HG02981 (cell line): Measurements from ENCODE around the gene C1S.
"Not testable (repeated sequence)": the region's sequence is repeated elsewhere in the genome, so short reads cannot be mapped to it uniquely, and the experiment has no call there.

ENCODE experiments used
- ATAC-seq: cut with Tn5 transposase; IDR thresholded peaks from one replicate; pipeline ENCODE4 v1.9.1; 2021; ENCODE audit warnings: mild to moderate bottlenecking, moderate library complexity; ENCODE audit not compliant: unreplicated experiment

The C1S gene

DNA sequence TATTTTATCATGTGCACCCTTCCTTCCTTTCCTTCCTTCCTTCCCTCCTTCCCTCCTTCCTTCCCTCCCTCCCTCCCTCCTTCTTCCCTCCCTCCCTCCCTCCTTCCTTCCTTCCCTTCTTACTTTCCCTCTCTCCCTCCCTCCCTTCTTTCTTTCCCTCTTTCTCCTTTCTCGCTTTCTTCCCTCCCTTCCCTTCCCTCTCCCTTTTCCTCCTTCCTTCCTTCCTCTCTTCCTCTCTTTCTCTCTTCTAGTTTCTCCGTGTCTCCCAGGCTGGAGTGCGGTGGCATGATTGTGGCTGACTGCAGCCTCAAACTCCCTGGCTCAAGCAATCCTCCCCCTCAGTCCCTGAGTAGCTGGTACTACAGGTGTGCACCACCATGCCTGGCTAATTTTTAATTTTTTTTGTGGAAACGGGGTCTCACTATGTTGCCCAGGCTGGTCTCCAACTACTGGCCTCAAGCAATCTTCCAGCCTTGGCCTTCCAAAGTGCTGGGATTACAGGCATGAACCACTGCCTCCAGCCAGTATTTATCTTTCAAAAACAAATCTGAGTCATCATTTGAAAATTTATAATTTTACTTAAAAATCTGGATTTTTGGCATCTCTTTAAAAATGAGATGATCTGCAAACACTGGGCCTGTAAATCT, 40.7 kb downstream of the C1S start:
- ATAC-seq: no peak

DNA sequence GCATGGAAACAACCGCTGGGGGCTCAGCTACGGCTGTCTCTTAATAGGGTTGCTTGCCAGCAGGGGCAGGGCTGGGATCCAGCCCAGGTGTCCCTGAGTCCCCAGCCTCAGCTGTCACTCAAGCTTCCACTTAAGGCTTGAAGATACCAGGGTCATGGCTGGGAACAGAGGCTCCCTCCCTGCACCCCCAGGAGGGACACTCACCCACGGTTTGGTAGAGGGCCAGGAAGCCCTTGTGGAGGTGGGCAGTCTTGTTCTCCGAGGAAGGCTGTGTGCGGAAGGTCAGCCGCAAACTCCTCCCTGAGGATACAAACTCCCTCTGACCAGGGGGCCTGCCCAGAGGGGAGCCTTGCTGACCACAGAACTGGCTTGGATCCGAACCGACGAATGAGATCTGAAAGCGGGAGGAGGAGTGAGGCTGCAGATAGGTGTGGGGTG, 41.2 kb downstream of the C1S start:
- no peak for ATAC-seq

DNA sequence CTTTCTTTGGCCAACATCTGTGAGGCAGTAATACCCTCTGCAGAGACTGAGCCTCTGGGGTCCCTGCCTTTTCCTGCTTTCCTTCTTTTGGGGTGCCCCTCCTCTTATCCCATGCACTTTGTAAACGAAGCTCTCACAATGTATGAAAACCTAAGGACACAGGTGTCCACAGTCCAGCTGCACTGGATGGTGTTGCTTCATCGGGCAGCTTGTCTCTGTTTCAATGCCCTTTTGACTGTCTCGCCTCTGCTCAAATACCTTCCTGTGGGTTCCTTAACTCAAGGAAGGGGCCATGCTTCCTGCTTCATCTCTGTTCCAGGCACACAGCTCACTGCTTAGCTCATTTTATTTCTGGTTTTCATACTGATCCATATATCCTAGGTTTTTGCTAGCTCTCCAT, 42.1 kb downstream of the C1S start:
- no peak for ATAC-seq

DNA sequence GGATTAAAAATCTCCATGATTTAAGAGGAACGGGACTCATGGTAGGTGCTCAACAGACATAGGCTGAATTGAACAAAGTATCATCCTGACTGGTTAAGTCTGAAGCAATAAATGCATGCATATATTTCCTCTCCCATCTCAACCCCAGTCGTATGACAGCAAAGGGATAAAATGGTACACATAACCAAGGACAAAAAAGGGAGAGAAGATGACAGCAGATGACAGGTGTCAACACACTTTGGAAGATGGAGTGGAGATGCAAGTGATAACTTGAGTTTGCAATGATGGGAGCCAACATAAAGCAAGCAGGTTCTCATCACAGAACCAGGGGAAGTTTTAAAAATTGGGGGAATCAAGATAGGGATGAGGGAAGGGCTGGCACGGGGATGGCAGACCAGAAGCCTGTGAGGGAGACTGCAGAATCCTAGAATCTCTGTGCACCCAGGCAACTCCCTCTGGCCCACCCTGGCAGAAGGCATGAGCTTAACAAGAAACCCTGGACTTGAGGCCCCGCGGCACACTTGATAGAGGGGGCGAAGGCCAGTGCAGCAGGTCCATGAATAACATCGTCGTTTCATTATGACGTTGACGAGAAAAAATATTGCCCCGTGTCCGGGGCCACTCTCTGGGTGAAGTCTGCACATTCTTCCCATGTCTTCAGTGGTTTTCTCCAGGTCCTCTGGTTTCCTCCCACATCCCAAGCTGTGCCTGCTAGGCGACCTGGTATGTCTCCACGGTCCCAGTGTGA, 43.5 kb downstream of the C1S start:
- no peak for ATAC-seq

DNA sequence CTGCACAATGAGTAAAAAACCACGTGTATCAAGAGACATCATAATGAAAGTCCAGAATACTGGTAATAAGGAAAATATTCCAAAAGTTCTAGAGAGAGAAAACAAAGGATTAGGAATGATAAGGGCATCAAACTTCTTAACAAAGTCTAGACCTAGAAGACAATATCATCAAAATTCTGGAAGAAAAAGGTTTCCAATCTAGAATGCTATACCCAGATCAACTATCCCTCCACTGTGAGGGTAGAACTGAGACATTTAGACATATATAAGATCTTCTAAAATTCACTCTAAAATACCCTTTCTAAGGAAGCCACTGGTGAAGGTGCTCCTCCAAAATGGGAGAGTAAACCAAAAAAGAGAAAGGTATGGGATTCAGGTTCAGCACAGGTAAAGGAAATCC, 45.6 kb downstream of the C1S start:
- no peak for ATAC-seq

DNA sequence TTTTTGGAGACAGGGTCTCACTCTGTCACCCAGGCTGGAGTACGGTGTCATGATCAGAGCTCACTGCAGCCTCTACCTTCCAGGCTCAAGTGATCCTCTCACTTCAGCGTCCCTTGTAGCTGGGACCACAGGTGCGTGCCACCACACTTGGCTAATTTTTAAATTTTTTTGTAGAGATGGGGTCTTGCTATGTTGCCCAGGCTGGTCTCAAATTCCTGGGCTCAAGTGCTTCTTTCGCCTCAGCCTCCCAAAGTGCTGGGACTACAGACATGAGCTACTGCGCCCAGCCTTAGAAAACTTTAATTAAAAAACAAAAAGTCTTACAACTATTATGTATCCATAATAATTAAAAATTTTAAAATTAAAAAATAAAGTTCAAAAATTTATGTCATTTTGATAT, 46.7 kb downstream of the C1S start:
- ATAC-seq: not testable (repeated sequence)

DNA sequence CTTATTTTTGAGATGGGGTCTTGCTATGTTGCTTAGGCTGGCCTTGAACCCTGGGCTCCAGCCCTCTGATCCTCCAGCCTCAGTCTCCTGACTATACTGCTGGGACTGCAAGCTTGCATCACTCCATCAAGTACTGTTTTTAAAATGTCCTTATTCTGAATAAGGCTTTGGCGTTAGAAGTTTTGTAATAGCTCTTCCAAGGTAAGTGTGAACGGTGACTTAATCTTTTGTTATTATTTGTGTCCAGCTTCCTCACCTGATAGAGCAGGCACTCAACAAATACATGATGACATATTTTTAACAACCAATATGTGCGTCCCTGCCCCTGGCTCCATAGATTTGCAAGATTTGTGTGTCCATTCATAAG, 47.1 kb downstream of the C1S start:
- no peak for ATAC-seq

DNA sequence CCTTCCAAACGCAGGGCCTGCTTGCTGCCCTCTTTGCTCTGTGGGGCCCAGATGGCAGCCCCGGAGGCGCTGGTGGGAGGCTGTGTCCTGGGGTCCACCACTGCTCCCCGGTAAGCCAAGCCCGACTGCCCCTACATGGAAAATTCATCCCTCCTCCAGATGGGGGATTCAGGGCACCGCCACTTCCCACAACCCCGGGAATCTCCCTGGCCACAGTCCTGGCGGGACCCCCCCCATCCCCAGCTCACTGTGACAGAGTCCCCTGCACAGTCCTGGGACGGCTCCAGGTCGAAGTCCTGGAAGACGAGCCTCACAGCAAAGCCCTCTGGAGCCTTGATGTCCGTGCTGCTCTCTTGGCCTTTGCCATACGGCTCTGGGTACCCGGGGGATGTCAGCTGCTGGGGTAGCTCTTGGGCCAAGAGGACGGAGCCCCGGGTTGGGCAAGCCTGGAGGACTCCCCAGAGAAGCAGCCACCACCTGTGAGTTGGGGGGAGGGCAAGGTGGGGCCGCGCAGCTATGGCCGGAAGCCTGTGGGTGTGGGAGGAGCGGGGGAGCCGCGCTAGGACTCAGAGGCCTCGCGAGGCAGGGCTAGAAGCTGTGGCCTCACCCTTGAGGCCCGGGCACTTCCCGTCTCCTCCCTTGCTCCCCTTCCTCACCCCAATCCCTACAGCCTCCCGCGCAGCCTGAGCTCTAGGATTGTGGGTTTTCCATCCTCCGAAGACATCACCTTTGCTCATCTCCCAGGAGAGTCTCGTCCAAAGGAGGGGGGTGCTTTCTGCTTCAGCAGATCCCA, 47.7 kb downstream of the C1S start:
- peak; percentile 87 for ATAC-seq

DNA sequence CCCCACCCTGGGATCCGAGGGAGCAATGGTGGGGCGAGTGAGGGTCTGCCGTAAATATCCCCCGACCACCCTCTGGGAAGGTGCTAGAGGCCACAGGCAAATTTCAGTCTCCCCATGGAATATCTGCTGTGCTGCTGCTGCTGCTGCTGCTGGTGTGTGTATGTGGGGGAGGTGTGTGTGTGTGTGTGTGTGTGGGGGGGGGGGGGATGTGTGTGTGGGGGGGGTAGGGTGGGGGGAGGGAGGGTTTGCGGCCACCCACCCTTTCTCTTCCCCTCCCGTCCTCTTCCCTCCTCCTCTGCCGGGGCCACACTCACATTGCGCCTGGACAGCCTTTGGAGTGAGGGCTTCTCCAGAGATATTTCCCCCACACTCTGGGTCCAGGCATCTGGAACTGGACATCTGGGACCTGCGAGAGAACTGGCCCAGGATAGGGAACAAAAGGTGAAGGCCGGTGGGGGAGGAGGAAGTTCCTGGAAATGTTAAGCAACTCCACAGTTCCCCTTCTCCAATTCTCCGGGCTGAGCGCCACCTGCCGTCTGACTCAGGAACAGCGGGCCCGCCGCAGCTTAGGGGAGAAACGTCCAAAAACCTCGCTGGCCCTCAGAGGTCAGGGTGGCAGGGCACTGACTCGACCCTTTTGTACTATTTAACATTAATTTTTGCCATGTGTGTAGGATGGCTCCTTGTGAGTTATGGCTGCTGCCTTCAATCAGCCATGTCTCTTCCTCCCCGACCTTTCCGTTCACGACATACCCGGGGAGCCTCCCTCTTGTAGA, 48.5 kb downstream of the C1S start, which contains the start of gene C1RL:
Gene C1RL (minus strand): TSS at position 419 of the 776 bp plus-strand sequence. CDS start 34 bp downstream, at position 385.
- ATAC-seq: peak; percentile 34

DNA sequence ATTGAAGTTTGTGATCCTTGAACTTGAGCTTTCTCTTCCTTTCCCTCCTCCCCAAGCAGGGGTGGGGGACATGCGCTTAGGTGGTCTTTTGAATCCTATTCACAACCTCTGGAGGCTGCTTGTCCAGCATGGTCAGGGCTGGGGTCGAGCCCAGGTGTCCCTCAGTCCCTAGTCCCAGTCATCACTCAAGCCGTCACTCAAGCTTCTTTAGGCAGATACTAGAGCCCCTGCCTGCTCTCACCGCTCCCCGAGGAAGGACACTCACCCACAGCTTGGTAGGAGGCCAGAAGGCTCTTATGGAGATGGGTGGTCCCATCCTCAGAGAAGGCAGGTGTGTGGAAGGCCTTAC, 49.0 kb downstream of the C1S start:
- ATAC-seq: no peak

DNA sequence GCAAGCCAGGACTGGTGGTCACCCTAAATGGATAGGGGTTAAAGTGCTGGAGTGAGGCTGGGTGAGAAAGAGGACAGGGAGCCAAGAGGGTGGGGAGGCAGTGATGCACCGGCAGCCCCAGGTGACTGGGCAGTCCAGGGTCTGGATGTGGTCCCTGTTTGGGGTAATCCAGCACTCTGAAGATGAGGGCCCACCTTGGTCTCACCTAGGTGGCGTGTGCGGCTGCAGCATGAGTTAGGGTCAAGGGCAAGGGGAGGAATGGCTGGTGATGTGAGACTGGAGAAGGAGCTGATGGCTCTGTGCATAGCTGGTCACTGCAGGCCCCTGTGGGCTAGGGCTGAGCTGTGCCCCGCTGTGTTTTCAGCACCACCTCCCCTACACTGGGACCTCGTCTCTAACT, 50.1 kb downstream of the C1S start:
- ATAC-seq: no peak

DNA sequence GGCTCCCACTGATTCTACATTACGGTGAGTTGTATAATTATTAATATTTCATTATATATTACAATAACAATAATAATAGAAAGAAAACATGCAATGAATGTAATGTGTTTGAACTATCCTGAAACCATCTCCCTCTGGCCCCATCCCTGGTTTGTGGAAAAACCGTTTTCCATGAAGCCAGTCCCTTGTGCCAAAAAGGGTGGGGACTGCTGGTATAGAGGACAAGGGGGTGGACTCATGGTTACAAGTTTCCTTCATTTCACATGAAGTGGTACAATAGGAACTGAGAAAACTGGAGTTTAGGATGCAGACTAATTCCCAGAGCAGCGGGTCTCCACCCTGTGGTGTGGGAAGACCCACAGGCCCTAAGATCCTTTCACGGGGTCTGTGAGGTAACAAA, 51.5 kb downstream of the C1S start:
- ATAC-seq: no peak

DNA sequence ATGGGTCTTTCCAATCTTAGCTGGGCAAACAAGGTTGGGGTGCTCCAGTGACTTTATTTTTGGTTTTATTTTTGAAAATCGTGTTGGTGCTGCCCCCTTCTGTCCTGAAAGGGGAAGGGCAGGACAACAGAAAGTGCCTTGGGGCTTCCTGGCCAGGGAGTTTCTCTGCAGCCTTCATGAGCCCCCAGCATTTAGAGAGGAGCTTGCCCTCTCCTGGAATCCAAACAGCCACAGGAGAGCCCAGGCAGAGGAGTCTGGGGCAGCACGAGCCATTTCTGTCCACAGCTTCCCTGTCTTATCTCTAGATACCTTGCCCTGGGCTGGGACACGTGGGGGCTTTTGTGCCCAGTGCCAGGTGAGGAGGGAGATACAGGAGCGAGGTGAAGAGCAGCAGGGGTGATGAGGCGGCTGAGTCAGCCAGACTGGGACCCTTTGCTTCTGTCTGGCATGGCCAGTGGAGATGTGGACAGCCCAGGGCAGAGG, 52.9 kb downstream of the C1S start:
- no peak for ATAC-seq

DNA sequence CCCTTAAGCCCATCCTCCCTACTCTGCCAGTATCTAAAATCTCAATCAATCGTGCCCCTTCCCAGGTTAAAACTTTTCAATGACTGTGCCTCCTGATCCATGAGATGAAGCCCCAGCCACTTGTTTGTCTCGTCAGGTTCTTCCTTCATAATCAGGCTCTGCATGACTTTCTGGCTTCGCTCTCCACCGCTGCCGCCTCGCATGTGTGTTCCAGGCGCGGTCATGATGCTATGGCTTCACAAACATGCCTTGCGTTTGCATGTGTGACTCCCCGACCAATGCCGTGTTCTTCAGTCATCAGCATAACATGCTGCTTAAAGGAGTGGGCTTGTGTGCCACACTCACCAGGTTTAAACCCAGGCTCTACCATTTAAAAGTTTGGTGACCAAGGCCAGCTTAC, 53.5 kb downstream of the C1S start:
- ATAC-seq: no peak

DNA sequence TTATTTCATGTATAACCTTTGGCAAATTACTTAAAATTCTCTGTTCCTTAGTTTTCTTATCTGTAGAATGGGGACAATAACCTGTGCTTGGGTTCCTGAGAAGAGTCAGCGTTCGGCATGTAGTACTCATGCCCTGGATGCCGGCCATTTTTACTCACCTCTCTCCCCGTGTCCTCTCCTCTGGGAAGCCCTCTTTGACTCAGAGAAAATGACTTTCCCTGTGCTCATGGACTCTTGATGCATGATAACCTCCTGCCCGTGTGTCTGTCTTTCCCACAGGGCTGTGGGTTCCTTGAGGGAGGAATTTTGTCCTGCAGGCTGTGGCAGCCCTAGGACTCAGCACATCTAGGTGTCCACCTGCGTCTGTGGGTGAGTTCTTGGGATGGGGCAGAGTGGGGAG, 54.3 kb downstream of the C1S start:
- no peak for ATAC-seq

DNA sequence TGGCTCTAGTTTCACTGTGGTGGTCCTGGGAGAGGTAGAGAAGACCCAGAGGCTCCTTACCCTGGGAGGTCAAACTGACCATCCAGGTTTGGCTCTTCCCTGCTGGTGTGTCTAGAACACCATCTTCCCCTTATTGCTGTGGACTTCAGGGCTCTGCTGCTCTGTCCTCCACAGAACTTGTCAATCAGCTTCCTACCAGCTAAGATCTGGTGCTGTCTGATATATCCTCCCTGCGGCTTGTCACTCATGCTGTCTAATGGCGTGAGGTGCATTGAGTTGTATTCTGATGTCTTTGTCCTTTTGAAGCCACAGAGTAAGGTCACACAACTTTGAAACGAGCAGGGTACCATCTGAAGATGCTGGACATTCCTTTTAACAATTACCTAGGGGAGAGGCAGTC, 55.7 kb downstream of the C1S start:
- ATAC-seq: no peak

DNA sequence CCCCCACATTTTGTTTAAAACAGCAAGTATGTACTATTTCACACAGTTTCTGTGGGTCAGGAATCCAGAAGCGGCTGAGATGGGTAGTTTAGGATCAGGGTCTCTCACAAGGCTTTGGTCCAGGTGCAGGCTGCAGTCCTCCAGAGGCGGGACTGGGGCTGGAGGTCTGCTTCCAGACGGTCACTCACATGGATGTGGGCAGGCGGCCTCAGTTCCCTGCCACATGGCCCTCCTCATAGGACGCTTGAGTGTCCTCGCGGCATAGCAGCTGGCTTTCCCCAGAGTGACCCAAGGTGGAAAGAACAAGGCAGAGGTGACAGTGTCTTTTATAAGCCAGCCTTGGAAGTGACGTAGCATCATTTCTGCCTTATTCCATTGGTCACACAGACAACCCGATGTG, 56.4 kb downstream of the C1S start:
- ATAC-seq: no peak

DNA sequence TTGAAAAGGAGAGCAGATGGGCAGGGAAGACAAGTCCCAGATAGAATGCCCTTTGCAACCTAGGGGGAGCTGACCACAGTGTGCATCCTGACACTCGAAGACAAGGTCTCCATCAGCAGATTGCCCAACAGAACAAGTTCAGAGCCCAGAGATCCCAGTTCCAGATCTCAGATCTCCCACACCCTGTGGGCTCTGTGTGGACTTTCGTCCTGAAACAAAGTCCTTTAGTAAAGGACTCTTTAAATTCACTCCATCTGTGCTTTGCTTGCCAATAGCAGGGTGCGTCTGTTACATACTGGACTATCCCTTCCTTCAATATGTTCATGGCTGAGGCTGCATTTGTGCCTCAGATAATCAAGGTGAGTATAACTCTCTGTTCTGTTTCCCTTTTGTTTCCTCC, 57.2 kb downstream of the C1S start:
- ATAC-seq: no peak

DNA sequence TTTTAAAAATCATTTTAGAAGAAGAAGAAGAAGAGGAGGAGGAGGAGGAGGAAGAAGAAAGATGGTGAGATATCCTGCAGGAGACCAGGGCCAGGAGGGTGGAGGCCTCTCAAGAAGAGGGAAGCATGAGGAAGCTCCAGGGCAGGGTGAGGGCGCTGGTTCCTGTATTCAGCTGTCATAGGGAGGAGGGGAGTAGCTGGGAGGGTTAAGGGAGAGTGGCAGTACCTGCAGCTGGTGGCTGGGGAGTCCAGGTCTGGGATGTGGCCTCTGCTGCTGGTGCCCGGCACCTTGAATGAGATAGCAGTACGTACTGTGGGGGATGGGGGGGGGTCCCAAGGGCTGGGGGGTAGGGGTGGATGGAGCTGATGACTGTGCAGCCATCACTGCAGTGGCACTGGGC, 58.4 kb downstream of the C1S start:
- no peak for ATAC-seq

DNA sequence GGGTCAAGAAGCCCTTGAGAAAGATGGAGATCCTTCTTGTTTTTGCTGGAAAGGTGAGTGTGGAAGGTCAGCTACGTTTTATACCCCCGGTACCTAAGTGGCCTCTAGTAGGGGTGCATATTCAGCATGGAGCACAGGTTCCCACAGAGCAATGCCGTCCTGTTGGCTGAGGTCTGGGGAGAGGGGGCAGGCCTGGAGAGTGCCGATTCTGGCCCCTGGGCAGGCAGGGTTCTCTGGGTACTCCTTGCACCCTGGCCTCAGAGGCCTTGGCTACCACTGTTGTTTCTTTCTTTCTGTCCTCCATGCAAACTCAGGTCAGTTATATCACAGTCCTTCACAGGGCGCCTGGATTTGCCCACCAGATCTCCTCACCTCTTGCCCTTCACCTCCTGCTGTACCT, 59.6 kb downstream of the C1S start:
- ATAC-seq: no peak
